GM12878 (cell line): ENCODE data around the gene CHRNA3. TPM values are rescaled to one million over a fixed set of nuclear protein-coding genes. Genes with fewer than 3 reads are reported as not detected.

ENCODE experiments used
- ATAC-seq: fragments of 200-7000 bp; cut with Tn5 transposase; 3 replicates; pipeline ENCODE4 v1.9.1; 2020; ENCODE audit warnings: mild to moderate bottlenecking, moderate library complexity
- BruUV-seq: library from RNA; stranded (reverse); fragments of 400-500 nt; replicated peaks from 2 replicates; lab custom pipeline; 2021; lab: Mats Ljungman, UMichigan
- CTCF ChIA-PET: fragments of 300-600 bp; sonication (Branson Sonifier 250); formaldehyde crosslinking; extraction: SDS; loops from one replicate; lab custom pipeline; 2021; ENCODE audit warnings: inconsistent platforms; lab: Yijun Ruan, JAX
- POLR2A ChIA-PET: fragments of 350-600 bp; formaldehyde crosslinking; extraction: SDS; loops from one replicate; lab custom pipeline; 2021; ENCODE audit warnings: inconsistent platforms; lab: Charles Lee
- RAD21 ChIA-PET: fragments of 300-600 bp; sonication (Branson Sonifier 250); formaldehyde crosslinking; loops from one replicate; lab custom pipeline; 2023; ENCODE audit warnings: antibody characterized with exemption; ENCODE audit not compliant: unreplicated experiment; lab: Charles Lee
- SMC1A ChIA-PET: fragments of 300-600 bp; sonication (Branson Sonifier 250); formaldehyde crosslinking; loops from one replicate; lab custom pipeline; 2023; ENCODE audit not compliant: unreplicated experiment, uncharacterized antibody; lab: Charles Lee
- DNase-seq: peaks from one replicate; pipeline ENCODE4 v3.0.0-alpha.2; 2011; ENCODE audit warnings: low read depth, low spot score
- FAIRE-seq: peaks from 3 replicates; lab custom pipeline; 2011; peaks lifted over from hg19 to GRCh38; lab: Jason Lieb, UNC
- H2AFZ ChIP-seq: 2 replicates; pipeline ENCODE4 v1.6.0; 2011; ENCODE audit warnings: low read depth, low read length, control low read depth; ENCODE audit not compliant: control insufficient read depth
- H3K27ac ChIP-seq: 2 replicates; pipeline ENCODE4 v1.5.1; 2011; ENCODE audit warnings: control low read depth; ENCODE audit not compliant: control insufficient read depth, insufficient read depth
- H3K27me3 ChIP-seq, 2 experiments: replicated peaks in 1 of 2; 2 replicates each; pipeline versions ENCODE4 v1.6.0 to v1.6.1; 2011; ENCODE audit warnings: low read length in 1 of 2; ENCODE audit not compliant: control insufficient read depth in 2 of 2, insufficient read depth in 2 of 2
- H3K36me3 ChIP-seq, 2 experiments: 2 replicates each; pipeline ENCODE4 v1.5.1; 2011; ENCODE audit warnings: low read length in 1 of 2; ENCODE audit not compliant: control insufficient read depth in 2 of 2, insufficient read depth in 2 of 2
- H3K4me1 ChIP-seq: 2 replicates; pipeline ENCODE4 v1.6.1; 2011; ENCODE audit warnings: mild to moderate bottlenecking, low read length, moderate library complexity, mixed read lengths; ENCODE audit not compliant: control insufficient read depth, insufficient read depth
- H3K4me2 ChIP-seq: 2 replicates; pipeline ENCODE4 v1.6.0; 2011; ENCODE audit warnings: control low read depth; ENCODE audit not compliant: control insufficient read depth, insufficient read depth
- H3K4me3 ChIP-seq: fragments of 200-600 bp; sonication (generic); 2 replicates; pipeline ENCODE4 v1.5.1; 2016
- H3K79me2 ChIP-seq: 2 replicates; pipeline ENCODE4 v1.6.0; 2011; ENCODE audit warnings: low read length; ENCODE audit not compliant: control insufficient read depth, insufficient read depth
- H3K9ac ChIP-seq: 2 replicates; pipeline ENCODE4 v1.8.0; 2011; ENCODE audit warnings: low read length, control low read depth, mixed read lengths; ENCODE audit not compliant: control insufficient read depth, insufficient read depth
- H3K9me3 ChIP-seq: replicated peaks from 3 replicates; pipeline ENCODE4 v1.5.1; 2011; ENCODE audit warnings: mild to moderate bottlenecking, low read length; ENCODE audit not compliant: control insufficient read depth, insufficient read depth
- H4K20me1 ChIP-seq: 2 replicates; pipeline ENCODE4 v1.6.0; 2011; ENCODE audit not compliant: control insufficient read depth, insufficient read depth
- BMI1 ChIP-seq: fragments of 450-650 bp; IDR thresholded peaks from 2 replicates; pipeline ENCODE4 v1.6.1; 2016; ENCODE audit warnings: mild to moderate bottlenecking, moderate library complexity, borderline replicate concordance
- ESRRA ChIP-seq: IDR thresholded peaks from 2 replicates; pipeline ENCODE4 v1.6.1; 2012; ENCODE audit warnings: mild to moderate bottlenecking, low read length, improper control_type of control experiment
- FOXM1 ChIP-seq: IDR thresholded peaks from 2 replicates; pipeline ENCODE4 v1.6.1; 2012; ENCODE audit warnings: low read depth, mild to moderate bottlenecking, inconsistent platforms, low read length, moderate library complexity
- GABPA ChIP-seq: IDR thresholded peaks from 2 replicates; pipeline ENCODE4 v1.6.1; 2014; ENCODE audit warnings: antibody characterized with exemption, low read depth, mild to moderate bottlenecking, inconsistent platforms
- GATAD2B ChIP-seq: fragments of 450-650 bp; conservative IDR thresholded peaks from 2 replicates; pipeline ENCODE4 v1.6.1; 2017; ENCODE audit warnings: low read depth, mild to moderate bottlenecking, moderate library complexity
- HDGF ChIP-seq: fragments of 450-650 bp; IDR thresholded peaks from 2 replicates; pipeline ENCODE4 v1.6.1; 2016; ENCODE audit warnings: antibody characterized with exemption
- IKZF1 ChIP-seq: fragments of 450-650 bp; conservative IDR thresholded peaks from 2 replicates; pipeline ENCODE4 v1.6.1; 2017; ENCODE audit warnings: antibody characterized with exemption, mild to moderate bottlenecking
- KAT2A ChIP-seq: conservative IDR thresholded peaks from 2 replicates; pipeline ENCODE4 v1.6.1; 2011; ENCODE audit warnings: low read depth, low read length; ENCODE audit not compliant: control insufficient read depth
- MXI1 ChIP-seq: fragments of 150-350 bp; IDR thresholded peaks from 2 replicates; pipeline ENCODE4 v1.6.1; 2011; ENCODE audit warnings: low read depth, mild to moderate bottlenecking, inconsistent platforms, low read length, improper control_type of control experiment
- POLR2AphosphoS5 ChIP-seq: IDR thresholded peaks from 2 replicates; pipeline ENCODE4 v1.6.1; 2011; ENCODE audit warnings: mild to moderate bottlenecking, low read length, inconsistent platforms
- RAD21 ChIP-seq: IDR thresholded peaks from 2 replicates; pipeline ENCODE4 v1.6.1; 2011; ENCODE audit warnings: mild to moderate bottlenecking, low read depth, low read length, moderate library complexity; ENCODE audit not compliant: insufficient read depth
- RFX5 ChIP-seq: IDR thresholded peaks from 2 replicates; pipeline ENCODE4 v1.6.1; 2011; ENCODE audit warnings: low read depth, low read length, improper control_type of control experiment
- SIN3A ChIP-seq: IDR thresholded peaks from 2 replicates; pipeline ENCODE4 v1.6.1; 2012; ENCODE audit warnings: low read depth, low read length, improper control_type of control experiment
- TCF7 ChIP-seq: IDR thresholded peaks from 2 replicates; pipeline ENCODE4 v1.6.1; 2014; ENCODE audit warnings: antibody characterized with exemption, borderline replicate concordance
- WRNIP1 ChIP-seq: IDR thresholded peaks from 2 replicates; pipeline ENCODE4 v1.6.1; 2011; ENCODE audit warnings: low read depth, low read length, improper control_type of control experiment, borderline replicate concordance
- YY1 ChIP-seq: IDR thresholded peaks from 2 replicates; pipeline ENCODE4 v1.6.1; 2011; ENCODE audit warnings: low read depth, mild to moderate bottlenecking, low read length
- ZBTB33 ChIP-seq: fragments of 450-650 bp; IDR thresholded peaks from 2 replicates; pipeline ENCODE4 v1.6.1; 2017; ENCODE audit warnings: mild to moderate bottlenecking
- ZNF207 ChIP-seq: fragments of 450-650 bp; IDR thresholded peaks from 2 replicates; pipeline ENCODE4 v1.6.1; 2014; ENCODE audit warnings: antibody characterized with exemption, mild to moderate bottlenecking, borderline replicate concordance
- ZNF622 ChIP-seq: fragments of 450-650 bp; IDR thresholded peaks from 2 replicates; pipeline ENCODE4 v1.6.1; 2017; ENCODE audit warnings: mild to moderate bottlenecking, inconsistent platforms
- WGBS: methylation state at CpG from one replicate; pipeline ENCODE4 v1.1.6; 2016; ENCODE audit warnings: low lambda C conversion rate; ENCODE audit not compliant: insufficient replicate concordance, insufficient coverage; ENCODE audit errors: missing lambda C conversion rate; 5-methylcytosine and 5-hydroxymethylcytosine counted together
- in situ Hi-C: fragments of 300-500 bp; cut with MboI; formaldehyde crosslinking; loops from 9 replicates; pipeline ENCODE4 v1.14.3; 2018; ENCODE audit warnings: mixed read lengths
- intact Hi-C: fragments of 100-400 bp; cut with micrococcal nuclease; formaldehyde crosslinking; loops from one replicate; pipeline ENCODE4 v1.14.2; 2022; ENCODE audit not compliant: unreplicated experiment
- polyA plus RNA-seq, 11 experiments: library from polyadenylated mRNA; depleted of rRNA in 4 of 11; unstranded in 6 of 11; stranded (reverse) in 5 of 11; fragments of >200 nt; fragmentation: Nextera tagmentation in 4 of 11; fragmentation: Illumina TruSeq in 1 of 11; extraction: Ambion mirVana in 4 of 11; extraction: Trizol in 1 of 11; gene quantifications; 1 replicate in 1 of 11; 2 replicates in 10 of 11; pipeline versions ENCODE4 v1.2.1 to v1.2.3, GENCODE V29; 2011 to 2016; ENCODE audit warnings: inconsistent platforms in 2 of 11, missing spikeins in 2 of 11, low read depth in 1 of 11
- total RNA-seq, 4 experiments: library from RNA; depleted of rRNA in 3 of 4; stranded (reverse); fragments of >200 nt in 3 of 4; fragmentation: Illumina TruSeq in 1 of 4; extraction: Trizol in 1 of 4; gene quantifications; 2 replicates each; pipeline versions ENCODE4 v1.2.1 to v1.2.3, GENCODE V29; 2013 to 2021
- TF ChIP-seq, protein P1 (sequence below): fragments of 450-650 bp; IDR thresholded peaks from 2 replicates; pipeline ENCODE4 v1.6.1; 2014; ENCODE audit warnings: mild to moderate bottlenecking
- TF ChIP-seq, protein P2 (sequence below): fragments of 450-650 bp; IDR thresholded peaks from 2 replicates; pipeline ENCODE4 v1.6.1; 2017; ENCODE audit warnings: antibody characterized with exemption, mild to moderate bottlenecking, moderate library complexity

CHRNA3 gene
- total and polyA plus RNA-seq, 10 of the 15 experiments (the other 5 are each of a cell fraction or from before 2014, with no cell fraction given), result 0.06 to 0.19 (median 0.09) TPM; not detected in 7

GRCh38 chr15:78618490-78618934 lies 2.3 kb downstream of the CHRNA3 start:
- FAIRE-seq, result peak; percentile 97
- no peak overlapping the region for H3K27ac ChIP-seq
- no peaks in the 10 kb centered on the region for H3K36me3 ChIP-seq
- H3K4me3 ChIP-seq, result no peak overlapping the region
- POLR2A ChIA-PET, result no interaction called here
- no peak overlapping the region for H3K9ac ChIP-seq
- no peak overlapping the region for H2AFZ ChIP-seq
- H3K4me2 ChIP-seq, result no peak overlapping the region
- RAD21 ChIA-PET, result interaction anchor here (1.6 kb wide), 1 partner anchor 91 kb away, joined by 7 read pairs; no protein-coding TSS in a partner anchor
- CTCF ChIA-PET, result interaction anchor here (1.0 to 1.5 kb wide), 6 partner anchors 20 to 91 kb away, joined by 3 to 11 read pairs (median 4); no protein-coding TSS in a partner anchor
- DNase-seq, result peak; percentile 37
- in situ Hi-C loops, result loop anchor here (5.0 kb wide), 1 partner anchor 89 kb away; no protein-coding TSS in a partner anchor
- ATAC-seq, result peak; percentile 92
- 4% methylated on average over 8 of the region's 8 CpGs for WGBS
- no peaks in the 10 kb centered on the region for H3K79me2 ChIP-seq
- no peaks in the 10 kb centered on the region for H4K20me1 ChIP-seq
- H3K4me1 ChIP-seq, result no peaks in the 10 kb centered on the region
- BruUV-seq, result no TSS peak
- intact Hi-C loops, result loop anchor here (1.0 kb wide), 2 partner anchors 91 to 133 kb away; no protein-coding TSS in a partner anchor
- peaks cover 5 to 7% of the 10 kb centered on the region in 2 experiments for H3K27me3 ChIP-seq
- SMC1A ChIA-PET, result interaction anchor here (0.8 to 1.0 kb wide), 2 partner anchors 92 to 133 kb away, joined by 3 read pairs; no protein-coding TSS in a partner anchor
- no peaks in the 10 kb centered on the region for H3K9me3 ChIP-seq
- TF ChIP-seq POLR2AphosphoS5 (no peak), ZBTB33 (no peak), GATAD2B (no peak), BMI1 (no peak), ZNF622 (no peak), HDGF (no peak), SIN3A (no peak), MXI1 (no peak), WRNIP1 (0 out of 2 replicates have a peak, but pooled peaks have one; percentile 48), ESRRA (no peak), RFX5 (no peak), RAD21 (peak; percentile 84), IKZF1 (no peak), KAT2A (no peak), GABPA (no peak), TCF7 (no peak), FOXM1 (no peak), ZNF207 (0 out of 2 replicates have a peak, but pooled peaks have one; percentile 44), YY1 (0 out of 2 replicates have a peak, but pooled peaks have one; percentile 42)
- TF ChIP-seq, protein P1, sequence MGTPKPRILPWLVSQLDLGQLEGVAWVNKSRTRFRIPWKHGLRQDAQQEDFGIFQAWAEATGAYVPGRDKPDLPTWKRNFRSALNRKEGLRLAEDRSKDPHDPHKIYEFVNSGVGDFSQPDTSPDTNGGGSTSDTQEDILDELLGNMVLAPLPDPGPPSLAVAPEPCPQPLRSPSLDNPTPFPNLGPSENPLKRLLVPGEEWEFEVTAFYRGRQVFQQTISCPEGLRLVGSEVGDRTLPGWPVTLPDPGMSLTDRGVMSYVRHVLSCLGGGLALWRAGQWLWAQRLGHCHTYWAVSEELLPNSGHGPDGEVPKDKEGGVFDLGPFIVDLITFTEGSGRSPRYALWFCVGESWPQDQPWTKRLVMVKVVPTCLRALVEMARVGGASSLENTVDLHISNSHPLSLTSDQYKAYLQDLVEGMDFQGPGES, result 0 out of 2 replicates have a peak, but pooled peaks have one; percentile 32
- TF ChIP-seq, protein P2, sequence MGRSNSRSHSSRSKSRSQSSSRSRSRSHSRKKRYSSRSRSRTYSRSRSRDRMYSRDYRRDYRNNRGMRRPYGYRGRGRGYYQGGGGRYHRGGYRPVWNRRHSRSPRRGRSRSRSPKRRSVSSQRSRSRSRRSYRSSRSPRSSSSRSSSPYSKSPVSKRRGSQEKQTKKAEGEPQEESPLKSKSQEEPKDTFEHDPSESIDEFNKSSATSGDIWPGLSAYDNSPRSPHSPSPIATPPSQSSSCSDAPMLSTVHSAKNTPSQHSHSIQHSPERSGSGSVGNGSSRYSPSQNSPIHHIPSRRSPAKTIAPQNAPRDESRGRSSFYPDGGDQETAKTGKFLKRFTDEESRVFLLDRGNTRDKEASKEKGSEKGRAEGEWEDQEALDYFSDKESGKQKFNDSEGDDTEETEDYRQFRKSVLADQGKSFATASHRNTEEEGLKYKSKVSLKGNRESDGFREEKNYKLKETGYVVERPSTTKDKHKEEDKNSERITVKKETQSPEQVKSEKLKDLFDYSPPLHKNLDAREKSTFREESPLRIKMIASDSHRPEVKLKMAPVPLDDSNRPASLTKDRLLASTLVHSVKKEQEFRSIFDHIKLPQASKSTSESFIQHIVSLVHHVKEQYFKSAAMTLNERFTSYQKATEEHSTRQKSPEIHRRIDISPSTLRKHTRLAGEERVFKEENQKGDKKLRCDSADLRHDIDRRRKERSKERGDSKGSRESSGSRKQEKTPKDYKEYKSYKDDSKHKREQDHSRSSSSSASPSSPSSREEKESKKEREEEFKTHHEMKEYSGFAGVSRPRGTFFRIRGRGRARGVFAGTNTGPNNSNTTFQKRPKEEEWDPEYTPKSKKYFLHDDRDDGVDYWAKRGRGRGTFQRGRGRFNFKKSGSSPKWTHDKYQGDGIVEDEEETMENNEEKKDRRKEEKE, result no peak
